Measurements from ENCODE around the gene SPI1.

Gene SPI1

GRCh38 chr11:47360341-47360740 is 18.0 kb downstream of the SPI1 start:
- no peak for TF ChIP-seq SIN3A (IDR thresholded peaks at IDR 0.05; ENCODE audit: borderline replicate concordance, insufficient read depth, low read length)
- TF ChIP-seq TAF1 (IDR thresholded peaks at IDR 0.05; ENCODE audit: borderline replicate concordance, insufficient read depth, low read length): no peak
- TF ChIP-seq REST (IDR thresholded peaks at IDR 0.05; ENCODE audit: insufficient read depth in 1 of 2, low read depth in 2 of 2, low read length in 2 of 2): no peak
- TF ChIP-seq POLR2AphosphoS5 (IDR thresholded peaks at IDR 0.05; ENCODE audit: low read depth, low read length): no peak
- TF ChIP-seq FOXP2 (optimal IDR thresholded peaks at IDR 0.05; ENCODE audit: borderline replicate concordance, extremely low read depth, extremely low read length, insufficient read depth): no peak

GRCh38 chr11:47359586-47359985 is 18.8 kb downstream of the SPI1 start:
- TF ChIP-seq FOXP2 (optimal IDR thresholded peaks at IDR 0.05; ENCODE audit: borderline replicate concordance, extremely low read depth, extremely low read length, insufficient read depth) (no peak), POLR2AphosphoS5 (IDR thresholded peaks at IDR 0.05; ENCODE audit: low read depth, low read length) (no peak), TAF1 (IDR thresholded peaks at IDR 0.05; ENCODE audit: borderline replicate concordance, insufficient read depth, low read length) (no peak), SIN3A (IDR thresholded peaks at IDR 0.05; ENCODE audit: borderline replicate concordance, insufficient read depth, low read length) (no peak), REST (IDR thresholded peaks at IDR 0.05; ENCODE audit: insufficient read depth in 1 of 2, low read depth in 2 of 2, low read length in 2 of 2) (no peak)

- TF ChIP-seq REST (IDR thresholded peaks at IDR 0.05; ENCODE audit: insufficient read depth in 1 of 2, low read depth in 2 of 2, low read length in 2 of 2): no peak
- TF ChIP-seq SIN3A (IDR thresholded peaks at IDR 0.05; ENCODE audit: borderline replicate concordance, insufficient read depth, low read length): no peak
- TF ChIP-seq POLR2AphosphoS5 (IDR thresholded peaks at IDR 0.05; ENCODE audit: low read depth, low read length): no peak
- TF ChIP-seq TAF1 (IDR thresholded peaks at IDR 0.05; ENCODE audit: borderline replicate concordance, insufficient read depth, low read length): no peak
- no peak for TF ChIP-seq FOXP2 (optimal IDR thresholded peaks at IDR 0.05; ENCODE audit: borderline replicate concordance, extremely low read depth, extremely low read length, insufficient read depth)
Observed at GRCh38 chr11:47359162-47359561, 19.2 kb downstream of the SPI1 start.

GRCh38 chr11:47358731-47359051 is 19.7 kb downstream of the SPI1 start:
- no peak for TF ChIP-seq POLR2AphosphoS5 (IDR thresholded peaks at IDR 0.05; ENCODE audit: low read depth, low read length)
- TF ChIP-seq TAF1 (IDR thresholded peaks at IDR 0.05; ENCODE audit: borderline replicate concordance, insufficient read depth, low read length): no peak
- TF ChIP-seq FOXP2 (optimal IDR thresholded peaks at IDR 0.05; ENCODE audit: borderline replicate concordance, extremely low read depth, extremely low read length, insufficient read depth): no peak
- no peak for TF ChIP-seq SIN3A (IDR thresholded peaks at IDR 0.05; ENCODE audit: borderline replicate concordance, insufficient read depth, low read length)
- TF ChIP-seq REST (IDR thresholded peaks at IDR 0.05; ENCODE audit: insufficient read depth in 1 of 2, low read depth in 2 of 2, low read length in 2 of 2): no peak
